Measurements from ENCODE around the gene SGTA. TPM values are rescaled to one million over a fixed set of nuclear protein-coding genes. Genes with fewer than 3 reads are reported as not detected.

SGTA gene
- total and polyA plus RNA-seq, 8 donors: 39.2 to 56.9 (median 46.7) TPM

GRCh38 chr19:2727640-2727944 is 55.5 kb downstream of the SGTA start:
- Histone ChIP-seq H3K9me3 (no peaks in the 10 kb centered on the region), H3K4me1 (peaks cover 0 to 3% of the 10 kb centered on the region in 2 donors), H3K27ac (no peak overlapping the region), H3K36me3 (peaks cover 0 to 10% of the 10 kb centered on the region in 2 donors), H3K4me3 (no peak overlapping the region), H3K27me3 (peaks cover 0 to 56% of the 10 kb centered on the region in 2 donors)
- intact Hi-C loops (cut with DNase I): no loop called here
- ATAC-seq (no peak), DNase-seq (no peak)
- TF ChIP-seq CTCF (IDR thresholded peaks at IDR 0.05): no peak

- Histone ChIP-seq H3K9me3 (no peaks in the 10 kb centered on the region), H3K27me3 (peaks cover 2 to 62% of the 10 kb centered on the region in 2 donors), H3K36me3 (peaks cover 0 to 5% of the 10 kb centered on the region in 2 donors), H3K27ac (no peak overlapping the region), H3K4me1 (peaks cover 0 to 3% of the 10 kb centered on the region in 2 donors), H3K4me3 (no peak overlapping the region)
- DNase-seq (no peak), ATAC-seq (no peak)
- intact Hi-C loops (cut with DNase I): no loop called here
- no peak for TF ChIP-seq CTCF (IDR thresholded peaks at IDR 0.05)
Measured at GRCh38 chr19:2726904-2727639, 56.0 kb downstream of the SGTA start.

GRCh38 chr19:2726160-2726855 is 56.8 kb downstream of the SGTA start:
- H3K27me3 ChIP-seq: peaks cover 9 to 69% of the 10 kb centered on the region in 2 donors
- H3K4me3 ChIP-seq: no peak overlapping the region
- no peak for TF ChIP-seq CTCF (IDR thresholded peaks at IDR 0.05)
- H3K36me3 ChIP-seq: no peaks in the 10 kb centered on the region
- DNase-seq (no peak), ATAC-seq (no peak)
- no peak overlapping the region for H3K27ac ChIP-seq
- intact Hi-C loops (cut with DNase I): no loop called here
- peaks cover 0 to 3% of the 10 kb centered on the region in 2 donors for H3K4me1 ChIP-seq
- no peaks in the 10 kb centered on the region for H3K9me3 ChIP-seq

GRCh38 chr19:2724148-2724557 is 58.9 kb downstream of the SGTA start:
- peaks cover 22 to 89% of the 10 kb centered on the region in 2 donors for H3K27me3 ChIP-seq
- intact Hi-C loops (cut with DNase I): no loop called here

More at GRCh38 chr19:2724148-2724557, 58.9 kb downstream of the SGTA start:
- no peak for TF ChIP-seq CTCF (IDR thresholded peaks at IDR 0.05)
- ATAC-seq (no peak), DNase-seq (no peak)
- H3K36me3 ChIP-seq: no peaks in the 10 kb centered on the region
- H3K9me3 ChIP-seq: no peaks in the 10 kb centered on the region
- H3K27ac ChIP-seq: no peak overlapping the region
- H3K4me3 ChIP-seq: no peak overlapping the region
- H3K4me1 ChIP-seq: peaks cover 2 to 11% of the 10 kb centered on the region in 2 donors
